ENCODE results near the gene TEDC2.

DNA sequence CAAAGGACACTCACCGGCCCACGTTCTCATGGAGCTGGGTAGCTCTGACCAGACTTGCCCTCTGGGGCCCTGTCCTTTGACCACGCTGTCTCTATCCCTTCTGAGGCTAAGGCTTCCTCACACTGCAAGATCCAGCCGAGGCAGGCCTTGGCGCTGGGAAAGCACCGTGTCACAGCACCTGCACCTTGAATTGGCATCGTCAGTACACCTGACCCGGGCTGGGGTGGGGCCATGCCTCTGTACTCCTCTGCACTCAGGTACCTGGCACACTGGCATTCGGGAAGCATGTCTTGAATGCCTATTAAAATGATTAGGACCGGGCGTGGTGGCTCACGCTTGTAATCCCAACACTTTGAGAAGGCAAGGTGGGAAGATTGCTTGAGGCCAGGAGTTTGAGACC lies 21.0 kb downstream of the TEDC2 start:
- TF ChIP-seq, protein P1, sequence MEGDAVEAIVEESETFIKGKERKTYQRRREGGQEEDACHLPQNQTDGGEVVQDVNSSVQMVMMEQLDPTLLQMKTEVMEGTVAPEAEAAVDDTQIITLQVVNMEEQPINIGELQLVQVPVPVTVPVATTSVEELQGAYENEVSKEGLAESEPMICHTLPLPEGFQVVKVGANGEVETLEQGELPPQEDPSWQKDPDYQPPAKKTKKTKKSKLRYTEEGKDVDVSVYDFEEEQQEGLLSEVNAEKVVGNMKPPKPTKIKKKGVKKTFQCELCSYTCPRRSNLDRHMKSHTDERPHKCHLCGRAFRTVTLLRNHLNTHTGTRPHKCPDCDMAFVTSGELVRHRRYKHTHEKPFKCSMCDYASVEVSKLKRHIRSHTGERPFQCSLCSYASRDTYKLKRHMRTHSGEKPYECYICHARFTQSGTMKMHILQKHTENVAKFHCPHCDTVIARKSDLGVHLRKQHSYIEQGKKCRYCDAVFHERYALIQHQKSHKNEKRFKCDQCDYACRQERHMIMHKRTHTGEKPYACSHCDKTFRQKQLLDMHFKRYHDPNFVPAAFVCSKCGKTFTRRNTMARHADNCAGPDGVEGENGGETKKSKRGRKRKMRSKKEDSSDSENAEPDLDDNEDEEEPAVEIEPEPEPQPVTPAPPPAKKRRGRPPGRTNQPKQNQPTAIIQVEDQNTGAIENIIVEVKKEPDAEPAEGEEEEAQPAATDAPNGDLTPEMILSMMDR (IDR thresholded peaks at IDR 0.05) = no peak
- peak in 1 of 2 donors; percentile 40 for TF ChIP-seq POLR2A (IDR thresholded peaks at IDR 0.05)
